ENCODE results near the gene C2orf80.
"Not testable (repeated sequence)": the region's sequence is repeated elsewhere in the genome, so short reads cannot be mapped to it uniquely, and the experiment has no call there.

C2orf80 gene

DNA sequence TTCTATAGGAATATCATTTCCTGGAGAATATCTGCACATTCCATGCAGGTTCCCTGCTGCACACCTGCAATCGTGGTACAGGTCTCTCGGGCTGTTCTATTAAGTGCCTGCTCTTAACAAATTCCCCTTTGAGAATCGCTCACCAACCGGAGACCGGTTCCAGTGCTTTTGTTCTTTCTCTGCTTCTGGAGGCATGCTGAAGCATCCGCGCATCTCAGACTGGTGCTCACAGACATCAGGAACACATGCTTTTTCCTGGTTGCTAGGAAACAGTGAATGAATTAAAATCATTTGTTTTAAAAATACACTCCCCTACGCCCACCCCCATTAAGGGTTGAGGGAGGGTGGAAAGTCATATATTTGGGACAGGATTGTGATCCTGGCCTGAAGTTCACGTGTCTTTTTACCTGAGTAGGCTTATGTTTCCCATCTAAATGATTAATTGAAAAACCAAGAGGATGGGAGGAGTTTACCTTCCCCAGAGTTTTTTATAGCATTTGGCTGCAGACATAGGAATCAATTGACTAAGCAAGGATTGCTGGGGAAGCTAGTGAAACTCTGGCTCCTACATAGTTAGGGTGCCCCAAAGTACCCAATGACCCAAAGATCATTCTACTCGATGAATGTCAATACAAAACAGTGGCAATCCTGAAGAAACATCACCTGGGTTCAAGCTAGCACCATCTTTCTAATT is at the start of gene C2orf80:
Gene C2orf80, minus strand, starts transcription at position 221 of the 694 bp plus-strand sequence. CDS start 3,044 bp downstream, outside the sequence.
- DNase-seq: no peak

DNA sequence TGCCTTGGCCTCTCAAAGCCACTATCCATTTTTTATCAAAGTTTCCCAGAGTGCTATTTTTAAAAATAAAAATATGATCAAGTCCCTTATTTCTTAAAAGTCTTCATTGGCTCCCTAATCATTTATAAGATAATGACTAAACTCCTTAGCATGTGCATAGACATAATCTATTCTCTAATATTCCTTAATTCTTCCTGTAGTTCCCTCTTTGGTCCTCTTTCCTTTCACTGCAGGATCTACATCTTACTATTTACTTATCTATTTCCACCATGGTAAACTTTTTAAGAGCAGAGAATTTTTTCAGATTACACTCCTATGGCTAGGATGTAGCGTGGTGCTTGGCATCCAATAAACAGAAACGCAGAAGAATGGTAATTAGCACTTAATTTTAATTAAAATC is 46.0 kb upstream of the C2orf80 start:
- DNase-seq: no peak

- DNase-seq: no peak
Measured at GRCh38 chr2:208234786-208235185, 45.0 kb upstream of the C2orf80 start.

DNA sequence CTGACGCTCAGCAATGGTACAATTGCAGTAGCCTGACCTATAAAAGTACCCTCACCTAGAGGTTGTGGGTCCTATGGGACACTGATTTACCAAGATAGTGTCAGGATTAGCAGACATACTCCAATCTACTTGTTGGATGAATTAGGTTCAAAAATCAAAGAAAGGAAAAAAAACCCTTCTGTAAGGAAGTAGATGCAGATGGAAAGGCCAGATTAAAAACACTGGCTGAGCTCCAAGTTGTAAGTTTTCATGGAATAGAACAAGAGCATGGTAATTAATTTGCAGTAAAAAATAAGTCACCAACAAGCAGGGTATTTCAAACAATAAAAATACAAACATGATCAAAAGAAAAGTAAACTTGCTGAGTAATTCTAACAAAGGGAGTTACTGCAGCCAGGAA is 38.6 kb upstream of the C2orf80 start:
- no peak for DNase-seq

- DNase-seq: no peak
Measured at GRCh38 chr2:208227581-208228232, 37.9 kb upstream of the C2orf80 start.

DNA sequence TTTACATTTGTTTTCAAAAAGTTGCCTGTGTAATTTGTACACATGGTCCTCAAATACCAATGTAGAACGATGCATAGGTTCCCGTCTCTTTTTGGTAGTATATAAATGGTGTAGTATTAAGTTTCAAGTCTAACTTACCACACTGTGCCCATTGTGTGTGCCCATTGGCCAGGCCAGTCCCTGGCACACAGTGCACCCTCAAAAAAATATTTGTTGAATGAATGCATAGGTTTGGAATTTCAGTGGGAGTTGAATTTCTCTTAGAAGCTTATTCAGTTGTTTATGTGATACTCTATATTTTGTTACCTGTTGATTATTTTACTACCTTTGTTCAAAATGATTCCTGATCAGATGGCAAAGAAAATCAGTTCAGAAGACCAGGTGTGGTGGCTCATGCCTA is 35.0 kb upstream of the C2orf80 start:
- no peak for DNase-seq

- peak; percentile 48 for DNase-seq
Measured at GRCh38 chr2:208222351-208222750, 32.5 kb upstream of the C2orf80 start.

DNA sequence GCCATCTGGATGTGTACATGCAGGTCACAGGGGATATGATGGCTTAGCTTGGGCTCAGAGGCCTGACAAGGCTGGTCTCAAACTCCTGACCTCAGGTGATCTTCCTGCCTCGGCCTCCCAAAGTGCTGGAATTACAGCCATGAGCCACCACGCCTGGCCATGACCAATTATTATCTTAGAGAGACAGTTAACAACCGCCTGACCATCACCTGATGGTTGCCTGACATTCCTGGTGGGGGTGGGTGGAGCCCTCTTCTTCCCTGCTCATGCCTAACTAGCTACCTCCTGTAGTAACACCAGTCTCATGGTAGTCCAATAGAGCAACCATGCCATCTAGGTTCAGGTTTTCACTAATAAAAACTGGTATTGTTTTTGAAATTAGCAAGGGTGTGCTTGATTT is 32.0 kb upstream of the C2orf80 start:
- not testable (repeated sequence) for DNase-seq

DNA sequence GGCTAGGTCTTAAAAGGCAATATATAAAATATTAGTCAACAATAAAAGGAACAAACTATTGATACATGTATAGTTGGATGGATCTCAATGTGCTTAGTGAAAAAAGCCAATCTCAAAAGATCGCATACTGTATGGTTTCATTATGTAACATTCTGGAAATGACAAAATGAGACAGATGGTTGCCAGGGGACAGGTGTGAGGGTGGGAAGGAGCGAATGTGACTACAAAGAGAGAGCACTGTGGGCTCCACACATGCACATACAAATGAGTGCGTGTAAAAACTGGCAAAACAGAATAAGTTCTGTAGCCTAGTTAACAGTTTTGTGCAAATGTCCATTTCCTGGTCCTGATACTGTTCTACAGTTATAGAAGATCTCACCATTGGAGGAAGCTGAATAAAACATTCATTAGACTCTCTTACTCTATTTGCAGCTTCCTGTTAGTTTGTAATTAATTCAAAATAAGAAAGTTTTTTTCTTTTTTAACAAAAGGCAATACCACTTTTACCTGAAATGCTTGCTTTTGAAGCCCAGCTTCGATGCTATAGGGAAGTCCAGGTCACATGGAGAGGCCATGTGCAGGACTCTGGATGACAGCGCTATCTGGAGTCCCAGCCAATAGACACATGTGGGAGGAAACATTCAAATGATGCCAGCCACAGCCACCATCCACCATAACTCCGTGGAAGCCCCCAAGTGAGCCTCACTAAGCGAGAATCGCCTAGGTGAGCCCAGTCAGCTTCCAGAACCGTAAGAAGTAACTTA is 21.0 kb upstream of the C2orf80 start:
- no peak for DNase-seq

DNA sequence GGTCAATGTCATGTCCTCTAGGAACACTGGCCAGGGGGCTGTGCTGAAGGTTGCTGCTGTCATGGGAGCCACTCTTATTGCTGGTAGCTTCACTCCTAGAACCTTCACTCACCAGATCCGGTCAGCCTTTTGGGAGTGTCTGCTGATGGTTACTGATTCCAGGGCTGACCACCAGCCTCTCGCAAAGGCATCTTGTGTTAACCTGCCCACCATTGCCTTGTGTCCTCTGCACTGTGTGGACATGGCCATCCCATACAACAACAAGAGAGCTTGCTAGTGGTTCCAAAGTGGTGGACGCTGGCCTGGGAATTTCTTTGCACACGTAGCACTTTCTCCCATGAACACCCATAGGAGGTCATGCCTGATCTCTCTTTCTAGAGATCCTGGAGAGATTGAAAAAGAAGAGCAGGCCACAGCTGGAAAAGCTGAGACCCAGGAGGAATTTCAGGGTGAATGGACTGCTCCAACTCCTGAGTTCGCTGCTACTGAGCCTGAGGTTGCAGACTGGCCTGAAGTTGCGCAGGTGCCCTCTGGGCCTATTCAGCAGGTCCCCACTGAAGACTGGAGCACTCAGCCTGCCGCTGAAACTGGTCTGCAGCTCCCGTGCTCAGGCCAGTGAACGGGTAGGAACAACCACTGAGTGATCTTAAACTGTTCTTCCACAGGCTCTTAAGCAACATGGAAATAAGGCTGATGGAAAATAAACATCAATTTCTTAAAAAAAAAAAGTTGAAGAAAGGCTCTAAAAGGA is 18.7 kb upstream of the C2orf80 start:
- no peak for DNase-seq

GRCh38 chr2:208207769-208208168 is 17.9 kb upstream of the C2orf80 start:
- no peak for DNase-seq

- DNase-seq: no peak
Measured at GRCh38 chr2:208204166-208204565, 14.3 kb upstream of the C2orf80 start.

DNA sequence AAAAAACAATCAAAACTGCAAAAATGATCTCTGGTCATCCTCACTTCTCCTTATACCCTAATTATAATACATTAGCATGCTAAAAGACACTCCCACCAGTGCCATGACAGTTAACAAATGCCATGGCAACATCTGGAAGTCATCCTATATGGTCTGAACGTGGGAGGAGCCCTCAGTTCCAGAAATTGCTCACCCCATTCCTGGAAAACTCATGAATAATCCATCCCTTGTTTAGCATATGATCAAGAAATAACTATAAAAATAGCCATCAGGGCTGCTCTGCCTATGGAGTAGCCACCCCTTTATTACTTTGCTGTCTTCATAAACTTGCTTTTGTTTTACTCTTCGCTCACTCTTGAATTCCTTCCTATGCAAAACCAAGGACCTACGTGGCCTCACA is 5.7 kb upstream of the C2orf80 start:
- peak; percentile 20 for DNase-seq

GRCh38 chr2:208192611-208193236 is 2.9 kb upstream of the C2orf80 start:
- DNase-seq: no peak

- DNase-seq: no peak
Measured at GRCh38 chr2:208189069-208189809, 591 bp downstream of the C2orf80 start.

GRCh38 chr2:208186893-208187292 is 2.9 kb downstream of the C2orf80 start:
- no peak for DNase-seq

- DNase-seq: no peak
Measured at GRCh38 chr2:208186465-208186864, 3.4 kb downstream of the C2orf80 start.

GRCh38 chr2:208183972-208184705 is 5.7 kb downstream of the C2orf80 start:
- no peak for DNase-seq

DNA sequence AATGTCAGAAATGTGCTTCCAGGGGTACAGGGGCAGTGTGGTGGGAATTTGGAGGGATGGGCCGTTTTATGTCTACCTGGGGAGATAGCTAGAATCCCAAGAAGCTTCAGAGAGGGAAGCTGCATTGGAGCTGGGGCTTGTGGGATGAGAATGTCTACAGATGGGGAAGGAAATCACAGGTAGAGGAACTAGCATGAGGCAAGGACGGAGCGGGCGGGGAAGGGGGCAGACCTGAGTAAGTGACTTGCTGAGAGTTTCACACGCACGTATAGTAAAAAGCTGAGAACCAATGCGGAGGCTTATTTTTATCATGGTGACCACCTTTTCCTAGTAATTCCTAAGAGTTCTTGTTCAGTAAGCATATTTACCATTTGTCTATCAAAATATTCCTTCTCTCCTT is 6.3 kb downstream of the C2orf80 start:
- no peak for DNase-seq

GRCh38 chr2:208182835-208183234 is 7.0 kb downstream of the C2orf80 start:
- no peak for DNase-seq

DNA sequence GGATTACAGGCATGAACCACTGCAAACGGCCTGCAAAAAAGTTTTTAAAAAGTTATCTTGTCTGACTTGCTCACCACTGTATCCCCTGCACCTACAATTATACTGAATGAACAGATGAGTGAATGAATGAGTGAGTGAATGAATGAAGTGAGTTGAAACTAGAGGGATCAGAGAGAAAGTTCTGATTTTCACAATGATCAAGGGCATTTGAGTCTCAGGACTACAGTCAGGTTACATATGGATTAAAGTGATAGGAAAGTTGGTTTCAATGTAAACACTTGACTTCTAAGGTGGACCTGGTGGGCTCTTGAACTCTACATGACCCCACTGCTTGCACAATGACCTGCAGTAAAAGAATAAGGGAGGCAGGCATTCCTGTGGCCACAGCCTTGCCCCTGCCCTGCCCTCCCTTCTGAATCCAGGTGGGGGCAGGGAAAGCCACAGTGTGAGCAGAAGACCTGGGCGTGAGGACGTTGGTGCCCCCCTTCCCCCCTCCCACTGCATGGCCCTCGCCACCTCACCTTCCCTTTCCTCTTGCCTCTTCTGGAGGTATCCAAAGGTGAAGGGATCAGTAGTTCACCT is 10.7 kb downstream of the C2orf80 start:
- DNase-seq: no peak

Data from fibroblast of skin of right quadriceps (primary cell).